Gastroesophageal sphincter (tissue), 4 donors: ENCODE data around the gene JAML. TPM values are rescaled to one million over a fixed set of nuclear protein-coding genes. Genes with fewer than 3 reads are reported as not detected.

Experiments
- ATAC-seq: fragments of 150-250 bp; one replicate; pipeline ENCODE4 v1.9.1; 2016; ENCODE audit warnings: mild to moderate bottlenecking, moderate library complexity
- H3K27ac ChIP-seq, 4 donors: fragments of 200-600 bp; sonication (generic) in 3 of 4; 1 replicate in 3 of 4; 2 replicates in 1 of 4; pipeline ENCODE4 v1.5.1; 2016 to 2019
- H3K27me3 ChIP-seq: fragments of 200-600 bp; sonication (generic); one replicate; pipeline ENCODE4 v1.5.1; 2019
- H3K36me3 ChIP-seq, 2 donors: fragments of 200-600 bp; sonication (generic); one replicate each; pipeline ENCODE4 v1.5.1; 2019; ENCODE audit warnings: control low read depth in 1 of 2
- H3K4me1 ChIP-seq, 3 donors: fragments of 200-600 bp; sonication (generic); 1 replicate in 2 of 3; 2 replicates in 1 of 3; pipeline ENCODE4 v1.5.1; 2016 to 2019; ENCODE audit warnings: control low read depth in 2 of 3
- H3K4me3 ChIP-seq, 2 donors: fragments of 200-600 bp; sonication (generic); one replicate each; pipeline ENCODE4 v1.5.1; 2019; ENCODE audit warnings: mild to moderate bottlenecking in 1 of 2, moderate library complexity in 1 of 2
- H3K9me3 ChIP-seq, 3 donors: fragments of 200-600 bp; sonication (generic); one replicate each; pipeline ENCODE4 v1.5.1; 2017 to 2019; ENCODE audit warnings: control low read depth in 2 of 3
- EP300 ChIP-seq: sonication (generic); formaldehyde crosslinking; IDR thresholded peaks from one replicate; pipeline ENCODE4 v1.6.1; 2017; ENCODE audit warnings: antibody characterized with exemption, mild to moderate bottlenecking
- POLR2A ChIP-seq, 2 donors: fragments of 450-650 bp; IDR thresholded peaks; one replicate each; pipeline ENCODE4 v1.6.1; 2017; ENCODE audit warnings: antibody characterized with exemption in 2 of 2, mild to moderate bottlenecking in 2 of 2, moderate library complexity in 1 of 2
- POLR2AphosphoS5 ChIP-seq: sonication (generic); formaldehyde crosslinking; IDR thresholded peaks from one replicate; pipeline ENCODE4 v1.6.1; 2017; ENCODE audit warnings: antibody characterized with exemption
- WGBS, 2 donors: methylation state at CpG; one replicate each; pipeline ENCODE4 v1.1.5; 2018; ENCODE audit warnings: low coverage in 1 of 2; 5-methylcytosine and 5-hydroxymethylcytosine counted together
- total RNA-seq, 4 donors: library from RNA; depleted of rRNA; stranded (reverse); fragments of >200 nt; gene quantifications; one replicate each; pipeline ENCODE4 v1.1.0, GENCODE V29; 2016
- TF ChIP-seq, protein P1 (sequence below), 4 experiments: fragments of 200-600 bp in 2 of 4; fragments of 450-650 bp in 2 of 4; sonication (generic) in 1 of 4; IDR thresholded peaks; one replicate each; pipeline ENCODE4 v1.5.1; 2017 to 2019; ENCODE audit warnings: antibody characterized with exemption in 4 of 4, mild to moderate bottlenecking in 2 of 4, moderate library complexity in 2 of 4

JAML gene
- total RNA-seq, 4 donors from 2014 or later: 0.58 to 5.7 (median 2.4) TPM

DNA sequence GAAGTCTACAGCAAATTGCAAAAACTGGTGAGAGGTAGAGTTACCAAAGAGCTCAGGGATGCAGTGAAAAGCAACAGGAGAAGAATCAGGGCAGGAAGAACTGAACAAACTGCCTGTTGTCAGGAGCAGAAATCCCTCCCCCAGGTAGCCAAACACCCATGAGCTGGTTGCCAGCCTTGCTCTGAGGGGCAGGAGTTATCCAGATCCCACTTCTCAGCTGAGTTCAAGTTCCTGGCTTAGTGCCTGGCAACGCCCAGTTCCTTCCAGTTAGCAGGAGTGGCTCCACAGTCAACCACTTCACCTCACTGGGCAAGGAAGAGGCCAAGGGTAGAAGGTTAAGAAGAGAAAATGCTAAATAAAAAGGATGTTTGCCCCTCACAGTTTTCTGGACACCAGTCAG, 41.1 kb upstream of the JAML start:
- Histone ChIP-seq H3K9me3 (no peaks in the 10 kb centered on the region), H3K36me3 (no peaks in the 10 kb centered on the region), H3K27me3 (peaks cover 57% of the 10 kb centered on the region), H3K27ac (peak overlapping the region in 1 of 4 donors; percentile 37), H3K4me3 (no peak overlapping the region), H3K4me1 (peaks cover 0 to 12% (median 0%) of the 10 kb centered on the region in 3 donors)
- WGBS, 2 donors: 67% methylated on average over 1 of the region's 1 CpG; no CpG with 5 or more reads in 1 of the 2 donors
- TF ChIP-seq POLR2A (IDR thresholded peaks at IDR 0.05) (no peak), EP300 (no peak), POLR2AphosphoS5 (no peak)
- TF ChIP-seq, protein P1, sequence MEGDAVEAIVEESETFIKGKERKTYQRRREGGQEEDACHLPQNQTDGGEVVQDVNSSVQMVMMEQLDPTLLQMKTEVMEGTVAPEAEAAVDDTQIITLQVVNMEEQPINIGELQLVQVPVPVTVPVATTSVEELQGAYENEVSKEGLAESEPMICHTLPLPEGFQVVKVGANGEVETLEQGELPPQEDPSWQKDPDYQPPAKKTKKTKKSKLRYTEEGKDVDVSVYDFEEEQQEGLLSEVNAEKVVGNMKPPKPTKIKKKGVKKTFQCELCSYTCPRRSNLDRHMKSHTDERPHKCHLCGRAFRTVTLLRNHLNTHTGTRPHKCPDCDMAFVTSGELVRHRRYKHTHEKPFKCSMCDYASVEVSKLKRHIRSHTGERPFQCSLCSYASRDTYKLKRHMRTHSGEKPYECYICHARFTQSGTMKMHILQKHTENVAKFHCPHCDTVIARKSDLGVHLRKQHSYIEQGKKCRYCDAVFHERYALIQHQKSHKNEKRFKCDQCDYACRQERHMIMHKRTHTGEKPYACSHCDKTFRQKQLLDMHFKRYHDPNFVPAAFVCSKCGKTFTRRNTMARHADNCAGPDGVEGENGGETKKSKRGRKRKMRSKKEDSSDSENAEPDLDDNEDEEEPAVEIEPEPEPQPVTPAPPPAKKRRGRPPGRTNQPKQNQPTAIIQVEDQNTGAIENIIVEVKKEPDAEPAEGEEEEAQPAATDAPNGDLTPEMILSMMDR (IDR thresholded peaks at IDR 0.05): no peak
- peak; percentile 66 for ATAC-seq

DNA sequence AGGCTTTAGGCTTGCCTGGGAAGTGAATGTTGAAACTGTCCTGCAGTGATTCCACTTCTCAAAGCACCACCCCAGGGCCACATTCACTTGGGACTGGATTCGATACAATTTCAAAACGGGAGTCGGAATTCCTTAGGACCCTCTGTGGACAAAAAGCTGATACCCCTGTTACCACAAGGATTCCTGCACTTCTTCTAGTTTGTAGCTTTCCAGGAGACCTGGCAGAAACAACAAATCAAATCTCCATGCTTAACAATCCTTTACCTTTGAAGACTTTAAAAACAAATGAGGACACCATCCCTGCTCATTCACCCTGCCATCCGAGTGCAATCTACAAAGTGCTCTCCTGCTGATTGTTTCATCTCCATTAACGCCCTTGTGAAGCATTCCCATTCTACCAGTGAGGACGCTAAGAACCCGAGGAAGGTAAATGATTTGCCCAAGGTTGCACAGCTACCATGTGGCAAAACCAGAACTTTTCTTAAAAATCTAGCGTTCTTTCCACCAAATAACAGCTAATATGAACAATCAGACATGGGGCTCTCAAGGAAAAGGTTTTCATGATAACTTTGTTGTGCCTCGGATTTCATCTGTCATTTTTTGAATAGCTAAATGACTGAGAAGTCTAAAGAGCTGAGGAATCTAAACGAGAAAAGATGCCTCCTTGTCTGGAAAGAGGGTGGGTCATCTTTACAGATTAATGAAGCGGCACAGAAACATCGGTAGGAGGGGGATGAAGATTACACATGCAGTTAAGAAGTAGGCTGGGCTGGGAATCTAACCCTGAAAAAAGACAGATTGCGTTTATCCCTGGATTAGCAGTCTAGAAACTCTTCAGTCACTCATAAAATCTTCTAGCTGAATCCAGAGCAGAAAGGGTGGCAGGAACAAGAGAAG, 40.0 kb upstream of the JAML start:
- Histone ChIP-seq H3K27me3 (peaks cover 65% of the 10 kb centered on the region), H3K9me3 (no peaks in the 10 kb centered on the region), H3K27ac (peak overlapping the region in 2 of 4 donors; percentile 28 to 41), H3K36me3 (no peaks in the 10 kb centered on the region), H3K4me1 (peaks cover 0 to 12% (median 0%) of the 10 kb centered on the region in 3 donors), H3K4me3 (peak overlapping the region in 1 of 2 donors; percentile 39)
- ATAC-seq: no peak
- 51 to 58% methylated on average over 9 to 12 of the region's 13 CpGs for WGBS, 2 donors
- TF ChIP-seq POLR2A (IDR thresholded peaks at IDR 0.05) (no peak), EP300 (no peak), POLR2AphosphoS5 (no peak)
- TF ChIP-seq, protein P1 (IDR thresholded peaks at IDR 0.05): no peak

GRCh38 chr11:118263695-118264568, 39.1 kb upstream of the JAML start, which contains the start of gene MPZL2:
MPZL2 (minus strand) TSS chr11:118264297; CDS start chr11:118264153, 144 bp downstream.
- peak within 1 kb of the TSS; percentile 7 to 39 for H3K4me3 ChIP-seq

DNA sequence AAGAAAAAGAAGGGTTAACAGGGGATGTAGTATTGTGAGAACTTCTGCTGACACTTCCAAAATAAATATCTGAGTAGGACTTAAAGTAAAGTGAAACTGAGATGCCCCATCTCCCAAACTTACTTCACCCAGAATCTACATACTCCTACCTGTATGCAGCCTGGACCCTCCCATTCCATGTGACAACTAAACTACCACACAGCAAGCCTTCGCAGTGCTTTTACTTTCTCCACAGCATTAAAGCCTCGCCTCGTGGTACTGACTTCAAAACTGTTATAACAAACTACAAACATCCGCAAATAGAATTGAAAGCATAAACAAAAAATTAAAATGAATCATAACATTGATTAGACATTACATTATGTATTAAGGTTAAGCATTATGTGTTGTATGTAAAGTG, 38.3 kb upstream of the JAML start:
- Histone ChIP-seq H3K27ac (no peak overlapping the region), H3K9me3 (no peaks in the 10 kb centered on the region), H3K27me3 (peaks cover 72% of the 10 kb centered on the region), H3K4me3 (no peak overlapping the region), H3K36me3 (no peaks in the 10 kb centered on the region), H3K4me1 (peaks cover 0 to 12% (median 0%) of the 10 kb centered on the region in 3 donors)
- TF ChIP-seq EP300: no peak
- no peak for TF ChIP-seq POLR2AphosphoS5
- no peak for TF ChIP-seq POLR2A (IDR thresholded peaks at IDR 0.05)
- TF ChIP-seq, protein P1 (IDR thresholded peaks at IDR 0.05): no peak
- WGBS, 2 donors: 67 to 69% methylated on average over 4 of the region's 4 CpGs
- ATAC-seq: no peak

More at GRCh38 chr11:118263695-118264568, 39.1 kb upstream of the JAML start, which contains the start of gene MPZL2:
- TF ChIP-seq POLR2A (IDR thresholded peaks at IDR 0.05) (no peak), EP300 (no peak), POLR2AphosphoS5 (no peak)
- TF ChIP-seq, protein P1 (IDR thresholded peaks at IDR 0.05): no peak
- H3K36me3 ChIP-seq: no peaks in the 10 kb centered on the region
- 3 to 19% methylated on average over 9 to 14 of the region's 19 CpGs for WGBS, 2 donors
- peaks cover 68% of the 10 kb centered on the region for H3K27me3 ChIP-seq
- peak; percentile 36 for ATAC-seq
- H3K4me1 ChIP-seq: peaks cover 0 to 12% (median 0%) of the 10 kb centered on the region in 3 donors
- peak within 1 kb of the TSS in 3 of 4 donors; percentile 12 to 41 (median 28) for H3K27ac ChIP-seq
- no peaks in the 10 kb centered on the region for H3K9me3 ChIP-seq
